Endodermal cell (in vitro differentiated cells): ENCODE measurements around the gene HOXD8. TPM values are rescaled to one million over a fixed set of nuclear protein-coding genes. Genes with fewer than 3 reads are reported as not detected.
A peak's percentile ranks its signal among the peaks of the same experiment; 100 is the strongest.

Experiments used
- DNase-seq: peaks from one replicate; pipeline ENCODE4 v3.0.0-alpha.2; 2017
- H3K27ac ChIP-seq: 2 replicates; pipeline ENCODE4 v1.5.1; 2013; ENCODE audit warnings: mild to moderate bottlenecking, low read depth, low read length, moderate library complexity
- H3K27me3 ChIP-seq: 2 replicates; pipeline ENCODE4 v1.6.1; 2013; ENCODE audit warnings: mild to moderate bottlenecking, low read length, moderate library complexity; ENCODE audit not compliant: insufficient read depth, control insufficient read depth, poor library complexity, severe bottlenecking
- H3K36me3 ChIP-seq: 2 replicates; pipeline ENCODE4 v1.7.0; 2013; ENCODE audit warnings: mild to moderate bottlenecking, low read length, moderate library complexity; ENCODE audit not compliant: control insufficient read depth, insufficient read depth
- H3K4me1 ChIP-seq: one replicate; pipeline ENCODE4 v1.7.0; 2013; ENCODE audit warnings: low read length; ENCODE audit not compliant: control insufficient read depth, insufficient read depth
- H3K4me3 ChIP-seq: 2 replicates; pipeline ENCODE4 v1.5.1; 2013; ENCODE audit warnings: mild to moderate bottlenecking, low read length, moderate library complexity
- H3K9ac ChIP-seq: 2 replicates; pipeline ENCODE4 v1.6.1; 2013; ENCODE audit warnings: mild to moderate bottlenecking, low read length, moderate library complexity; ENCODE audit not compliant: poor library complexity, severe bottlenecking; ENCODE audit errors: extremely low read depth
- H3K9me3 ChIP-seq: 2 replicates; pipeline ENCODE4 v1.6.1; 2013; ENCODE audit warnings: mild to moderate bottlenecking, low read length, moderate library complexity; ENCODE audit not compliant: control insufficient read depth
- H3K27ac Mint-ChIP-seq: 2 replicates; pipeline ENCODE4 v1.8.0; 2020; ENCODE audit warnings: mixed read lengths
- H3K27me3 Mint-ChIP-seq: 2 replicates; pipeline ENCODE4 v1.8.0; 2021; ENCODE audit warnings: mild to moderate bottlenecking, mixed read lengths; ENCODE audit not compliant: insufficient read depth
- H3K36me3 Mint-ChIP-seq: 2 replicates; pipeline ENCODE4 v1.8.0; 2020; ENCODE audit warnings: low read depth, mixed read lengths
- H3K4me1 Mint-ChIP-seq: 2 replicates; pipeline ENCODE4 v1.8.0; 2020; ENCODE audit warnings: mixed read lengths
- H3K4me3 Mint-ChIP-seq: 2 replicates; pipeline ENCODE4 v1.8.0; 2020; ENCODE audit warnings: mild to moderate bottlenecking, moderate library complexity, mixed read lengths
- H3K9me3 Mint-ChIP-seq: 2 replicates; pipeline ENCODE4 v1.8.0; 2020; ENCODE audit warnings: mild to moderate bottlenecking, mixed read lengths
- CTCF ChIP-seq: fragments of 200-600 bp; sonication (generic); conservative IDR thresholded peaks from 2 replicates; pipeline ENCODE4 v1.5.0; 2021; ENCODE audit warnings: antibody characterized with exemption, mild to moderate bottlenecking
- WGBS, 2 experiments: methylation state at CpG; one replicate each; pipeline versions ENCODE4 v1.1.5 to v1.1.7; 2013; ENCODE audit warnings: missing lambda C conversion rate in 2 of 2, mixed read lengths in 1 of 2; ENCODE audit not compliant: insufficient coverage in 1 of 2, insufficient read length in 1 of 2; 5-methylcytosine and 5-hydroxymethylcytosine counted together
- total RNA-seq, 2 donors: library from RNA; stranded (reverse); fragmentation: NEBNext Ultra II Directional in 1 of 2; extraction: Animal tissue kit (Norgen Biotek cat#: 25700) in 1 of 2; gene quantifications; 2 replicates in 1 of 2; 3 replicates in 1 of 2; pipeline ENCODE4 v1.2.1, GENCODE V29; 2021

Gene HOXD8
- total RNA-seq, 2 donors from 2014 or later = not detected

- Mint-ChIP-seq H3K27ac (no peak overlapping the region), H3K4me3 (no peak overlapping the region)
- H3K4me1 ChIP-seq = no peaks in the 10 kb centered on the region
Measured at GRCh38 chr2:176101842-176102241, 27.7 kb upstream of the HOXD8 start.

GRCh38 chr2:176102309-176102866 is 27.1 kb upstream of the HOXD8 start:
- Mint-ChIP-seq H3K27me3 (peaks cover 99% of the 10 kb centered on the region), H3K9me3 (no peaks in the 10 kb centered on the region), H3K4me3 (no peak overlapping the region), H3K27ac (no peak overlapping the region), H3K36me3 (no peaks in the 10 kb centered on the region), H3K4me1 (peaks cover 41% of the 10 kb centered on the region)
- H3K9me3 ChIP-seq = no peaks in the 10 kb centered on the region
- H3K27me3 ChIP-seq = peaks cover 100% of the 10 kb centered on the region
- no peak for DNase-seq
- no peak overlapping the region for H3K9ac ChIP-seq
- TF ChIP-seq CTCF = no peak
- 21 to 22% methylated on average over 7 of the region's 7 CpGs for WGBS, 2 experiments
- H3K27ac ChIP-seq = no peak overlapping the region
- H3K4me1 ChIP-seq = no peaks in the 10 kb centered on the region
- no peak overlapping the region for H3K4me3 ChIP-seq
- H3K36me3 ChIP-seq = no peaks in the 10 kb centered on the region

More at GRCh38 chr2:176101842-176102241, 27.7 kb upstream of the HOXD8 start:
- no peaks in the 10 kb centered on the region for H3K36me3 ChIP-seq
- Mint-ChIP-seq H3K4me1 (peaks cover 41% of the 10 kb centered on the region), H3K27me3 (peaks cover 99% of the 10 kb centered on the region), H3K9me3 (no peaks in the 10 kb centered on the region), H3K36me3 (no peaks in the 10 kb centered on the region)
- no peaks in the 10 kb centered on the region for H3K9me3 ChIP-seq
- TF ChIP-seq CTCF = no peak
- DNase-seq = peak; percentile 39
- peaks cover 100% of the 10 kb centered on the region for H3K27me3 ChIP-seq
- WGBS, 2 experiments = 20 to 35% methylated on average over 1 to 5 of the region's 5 CpGs
- H3K4me3 ChIP-seq = no peak overlapping the region
- H3K27ac ChIP-seq = no peak overlapping the region
- H3K9ac ChIP-seq = no peak overlapping the region

GRCh38 chr2:176103194-176103593 is 26.3 kb upstream of the HOXD8 start:
- 17% methylated on average over 4 of the region's 7 CpGs; no CpG with 5 or more reads in 1 of the 2 experiments for WGBS, 2 experiments
- DNase-seq = peak; percentile 41
- peaks cover 35% of the 10 kb centered on the region for H3K4me1 Mint-ChIP-seq
- Histone ChIP-seq H3K4me3 (no peak overlapping the region), H3K27ac (no peak overlapping the region), H3K4me1 (no peaks in the 10 kb centered on the region), H3K27me3 (peaks cover 99% of the 10 kb centered on the region), H3K9ac (no peak overlapping the region), H3K9me3 (no peaks in the 10 kb centered on the region), H3K36me3 (no peaks in the 10 kb centered on the region)
- no peak overlapping the region for H3K27ac Mint-ChIP-seq
- no peaks in the 10 kb centered on the region for H3K36me3 Mint-ChIP-seq
- no peaks in the 10 kb centered on the region for H3K9me3 Mint-ChIP-seq
- no peak for TF ChIP-seq CTCF
- no peak overlapping the region for H3K4me3 Mint-ChIP-seq
- peaks cover 95% of the 10 kb centered on the region for H3K27me3 Mint-ChIP-seq
